GM19324 (cell line): Measurements from ENCODE around the gene ADA.
"Not testable (repeated sequence)": the region's sequence is repeated elsewhere in the genome, so short reads cannot be mapped to it uniquely, and the experiment has no call there.

Experiments
- ATAC-seq: cut with Tn5 transposase; IDR thresholded peaks from one replicate; pipeline ENCODE4 v1.9.1; 2021; ENCODE audit warnings: mild to moderate bottlenecking, moderate library complexity; ENCODE audit not compliant: unreplicated experiment, low FRiP score

ADA gene

DNA sequence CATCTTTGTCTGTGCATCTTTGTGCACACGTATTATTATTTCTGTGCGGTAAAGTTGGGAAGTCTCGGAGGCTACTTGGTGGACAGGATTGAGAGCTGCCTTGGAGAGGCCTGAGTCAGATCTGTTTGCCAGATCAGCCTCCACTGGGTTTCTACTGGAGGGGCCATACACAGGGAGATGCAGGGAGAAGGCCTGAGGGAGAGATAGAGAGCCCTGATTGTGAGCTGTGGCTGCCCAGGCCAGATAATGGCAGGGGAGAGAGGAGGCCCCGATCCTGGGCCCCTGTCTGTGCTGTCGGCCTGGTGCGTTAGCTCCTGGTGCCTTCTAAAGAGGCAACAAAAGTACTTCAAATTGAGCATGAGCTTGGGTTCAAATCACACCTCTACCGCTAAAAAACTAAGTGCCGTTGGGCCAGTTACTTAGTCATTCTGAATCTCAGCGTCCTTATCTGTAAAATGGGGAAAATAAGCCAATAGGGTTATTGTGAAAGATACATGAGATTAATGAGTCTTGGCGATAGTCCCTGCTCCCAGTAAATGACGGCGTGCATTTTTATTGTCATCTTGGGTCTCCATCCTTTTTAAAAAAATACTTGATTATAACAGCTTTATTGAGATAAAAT, 27.6 kb upstream of the ADA start:
- no peak for ATAC-seq

- no peak for ATAC-seq
These were observed 26.7 kb upstream of the ADA start for GRCh38 chr20:44678242-44678641.

DNA sequence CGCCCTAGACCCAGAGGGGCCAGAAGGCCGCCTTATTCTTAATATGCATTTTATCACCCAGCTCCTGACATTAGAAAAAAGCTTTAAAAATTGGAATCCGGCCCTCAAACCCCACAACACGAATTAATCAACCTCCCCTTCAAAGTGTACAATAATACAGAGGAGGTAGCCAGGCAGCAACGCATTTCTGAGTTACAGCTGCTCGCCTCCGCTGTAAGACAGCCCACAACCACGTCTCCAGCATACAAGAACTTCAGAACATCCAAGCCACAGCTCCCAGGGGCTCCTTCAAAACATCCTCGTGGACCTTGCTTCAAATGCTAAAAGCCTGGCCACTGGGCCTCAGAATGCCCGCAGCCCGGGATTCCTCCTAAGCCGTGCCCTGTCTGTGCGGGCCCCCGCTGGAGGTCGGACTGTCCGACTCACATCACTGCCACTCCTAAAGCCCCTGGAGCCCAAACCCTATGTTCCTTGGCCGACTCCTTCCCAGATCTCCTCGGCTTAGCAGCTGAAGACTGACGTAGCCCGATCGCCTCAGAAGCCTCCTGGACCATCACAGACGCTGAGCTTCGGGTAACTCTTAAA, 20.9 kb upstream of the ADA start:
- not testable (repeated sequence) for ATAC-seq

DNA sequence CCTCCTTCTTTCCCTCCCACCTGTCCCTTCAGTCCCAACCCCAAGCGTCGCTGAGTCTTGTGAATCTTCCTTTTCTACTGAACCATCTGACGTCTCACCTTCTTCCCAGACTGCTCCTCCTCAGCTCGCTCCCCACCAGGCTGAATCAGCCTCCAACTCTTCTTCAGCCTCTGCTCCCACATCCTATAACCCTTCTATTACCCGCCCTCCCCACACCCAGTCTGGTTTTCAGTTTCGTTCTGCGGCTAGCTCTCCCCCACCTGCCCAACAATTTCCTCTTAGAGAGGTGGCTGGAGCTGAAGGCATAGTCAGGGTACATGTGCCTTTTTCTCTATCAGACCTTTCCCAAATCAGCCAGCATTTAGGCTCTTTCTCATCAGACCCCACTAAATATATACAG, 20.0 kb upstream of the ADA start:
- ATAC-seq = not testable (repeated sequence)

- not testable (repeated sequence) for ATAC-seq
These were observed 19.4 kb upstream of the ADA start for GRCh38 chr20:44670851-44671250.

DNA sequence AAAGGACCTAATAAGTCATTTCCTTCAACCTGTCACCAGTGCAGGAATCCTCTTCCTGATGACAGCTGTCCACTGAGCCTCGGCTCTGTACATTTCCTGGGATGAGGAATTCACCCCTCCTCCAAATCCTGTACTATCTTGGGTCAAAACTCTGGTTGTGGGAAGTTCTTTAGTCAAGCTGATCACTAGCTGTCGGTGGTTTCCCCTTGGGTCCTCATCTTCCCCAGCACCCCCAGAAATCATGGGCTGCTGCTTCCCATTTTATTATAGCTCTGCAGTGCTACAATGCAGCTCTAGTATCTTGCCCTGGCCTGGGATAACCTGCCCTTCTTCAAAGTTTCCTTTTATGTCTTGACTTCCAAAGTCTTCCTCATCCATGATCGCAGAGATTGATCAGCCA, 14.6 kb upstream of the ADA start:
- no peak for ATAC-seq

DNA sequence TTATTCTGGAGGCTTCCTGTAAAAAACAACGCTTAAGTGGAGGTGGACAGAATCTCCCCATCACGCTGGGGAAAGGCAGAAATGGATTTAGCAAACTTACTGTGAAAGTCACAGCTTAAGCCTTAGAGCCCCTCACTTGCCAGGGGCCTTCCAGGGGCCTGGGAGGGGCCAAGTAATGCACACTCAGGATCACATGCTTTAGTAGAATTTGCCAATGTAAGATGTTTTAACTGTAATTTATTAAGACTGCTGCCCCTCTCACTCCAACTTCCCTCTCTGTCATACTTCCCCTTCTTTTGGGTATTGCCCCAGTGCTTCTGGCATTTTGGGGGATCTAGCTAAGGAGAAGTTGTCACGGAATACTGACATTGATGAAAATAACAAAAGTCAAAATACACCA, 12.6 kb upstream of the ADA start:
- no peak for ATAC-seq

GRCh38 chr20:44662261-44662660, 10.8 kb upstream of the ADA start:
- ATAC-seq = no peak

- no peak for ATAC-seq
These were observed 9.1 kb upstream of the ADA start for GRCh38 chr20:44660581-44660980.

GRCh38 chr20:44659931-44660330, 8.4 kb upstream of the ADA start:
- no peak for ATAC-seq

GRCh38 chr20:44658810-44659209, 7.3 kb upstream of the ADA start:
- ATAC-seq = no peak

DNA sequence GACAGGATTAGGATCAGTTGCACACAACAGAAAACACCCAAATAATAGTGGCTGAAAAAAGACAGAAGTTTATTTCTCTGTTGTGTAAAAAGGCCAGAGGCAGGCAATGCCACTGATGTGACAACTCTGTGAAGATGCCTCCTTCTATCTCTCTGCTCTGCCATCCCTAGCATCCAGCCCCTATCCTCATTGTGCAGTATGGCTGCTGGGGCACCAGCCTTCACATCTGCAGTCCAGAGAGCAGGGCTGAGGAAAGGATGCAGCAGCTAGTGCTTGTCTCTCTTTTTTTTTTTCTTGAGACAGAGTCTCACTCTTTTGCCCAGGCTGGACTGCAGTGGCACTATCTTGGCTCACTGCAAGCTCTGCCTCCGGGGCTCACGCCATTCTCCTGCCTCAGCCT, 6.4 kb upstream of the ADA start:
- no peak for ATAC-seq

GRCh38 chr20:44656448-44656847, 4.9 kb upstream of the ADA start:
- no peak for ATAC-seq

DNA sequence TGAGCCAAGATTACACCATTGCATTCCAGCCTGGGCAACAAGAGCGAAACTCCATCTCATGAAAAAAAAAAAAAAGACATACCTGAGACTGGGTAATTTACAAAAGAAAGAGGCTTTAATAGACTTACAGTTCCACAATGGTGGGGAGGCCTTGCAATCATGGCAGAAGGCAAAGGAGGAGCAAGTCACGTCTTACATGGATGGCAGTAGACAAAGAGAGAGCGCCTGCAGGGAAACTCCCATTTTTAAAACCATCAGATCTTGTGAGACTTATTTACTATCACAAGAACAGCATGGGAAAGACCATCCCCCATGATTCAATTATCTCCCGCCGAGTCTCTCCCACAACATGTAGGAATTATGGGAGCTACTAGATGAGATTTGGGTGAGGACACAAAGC, 2.7 kb upstream of the ADA start:
- ATAC-seq = not testable (repeated sequence)

DNA sequence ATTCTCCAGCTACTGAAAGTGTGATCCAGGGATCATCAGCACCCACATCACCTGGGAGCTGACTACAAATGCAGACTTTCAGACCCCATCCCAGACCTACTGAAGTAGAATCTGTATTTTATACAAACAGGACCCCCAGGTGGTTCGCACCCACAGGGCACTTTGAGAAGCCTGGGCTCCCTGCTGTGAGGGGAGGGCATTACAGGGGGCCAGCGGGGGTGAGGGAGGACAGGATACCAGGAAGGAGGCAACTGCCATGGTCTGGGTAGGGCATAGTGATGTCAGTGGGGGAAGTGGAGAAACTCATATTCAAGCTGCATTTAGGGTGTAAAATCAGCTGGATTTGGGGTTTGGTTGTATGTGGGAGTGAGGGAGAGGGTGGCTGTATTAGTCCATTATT, 2.0 kb upstream of the ADA start:
- ATAC-seq = no peak

DNA sequence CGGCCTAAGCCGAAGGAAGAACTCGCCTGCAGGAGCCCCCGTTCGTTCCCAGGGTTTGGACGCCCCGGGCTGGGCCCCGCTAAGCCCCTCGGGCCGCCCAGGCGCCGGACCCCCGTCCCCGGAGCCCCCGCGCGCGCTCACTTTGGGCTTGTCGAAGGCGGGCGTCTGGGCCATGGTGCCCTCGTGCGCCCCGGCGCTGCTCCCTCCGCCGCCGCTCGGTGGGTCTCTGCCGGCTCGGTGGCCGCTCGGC, 140 bp downstream of the ADA start:
- no peak for ATAC-seq

DNA sequence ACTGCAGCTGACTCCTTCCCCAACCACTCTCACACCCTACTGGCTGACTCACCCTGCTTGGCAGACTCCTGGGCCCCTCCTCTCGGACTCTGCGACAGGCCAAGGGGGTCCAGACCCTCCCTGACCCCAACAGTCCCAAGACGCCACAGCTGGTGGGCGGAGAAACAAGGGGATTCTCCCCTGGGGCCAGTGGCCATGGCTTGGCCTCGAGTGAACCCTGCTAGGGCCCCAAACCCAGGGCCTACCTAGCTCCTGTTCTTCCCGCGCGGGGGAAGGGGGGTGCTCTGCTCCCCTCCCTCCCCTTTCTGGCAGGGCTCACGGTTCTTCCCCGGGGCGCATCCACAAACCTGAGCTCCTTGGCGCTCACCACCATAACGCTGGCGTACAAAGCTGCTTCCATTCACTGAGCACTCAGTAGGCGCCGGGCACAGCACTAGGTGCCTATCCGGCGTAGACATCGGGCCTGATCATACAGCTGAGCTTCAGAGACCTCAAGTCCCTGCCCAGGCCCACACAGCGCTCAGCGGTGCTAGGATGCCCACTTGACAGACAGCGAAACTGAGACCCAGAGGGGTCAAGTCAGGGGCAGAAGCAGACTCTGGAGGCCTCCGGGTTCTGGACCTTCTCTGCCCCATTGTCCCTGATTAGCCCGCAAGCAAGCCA, 597 bp downstream of the ADA start:
- ATAC-seq = no peak

- no peak for ATAC-seq
These were observed 1.5 kb downstream of the ADA start for GRCh38 chr20:44649976-44650375.

DNA sequence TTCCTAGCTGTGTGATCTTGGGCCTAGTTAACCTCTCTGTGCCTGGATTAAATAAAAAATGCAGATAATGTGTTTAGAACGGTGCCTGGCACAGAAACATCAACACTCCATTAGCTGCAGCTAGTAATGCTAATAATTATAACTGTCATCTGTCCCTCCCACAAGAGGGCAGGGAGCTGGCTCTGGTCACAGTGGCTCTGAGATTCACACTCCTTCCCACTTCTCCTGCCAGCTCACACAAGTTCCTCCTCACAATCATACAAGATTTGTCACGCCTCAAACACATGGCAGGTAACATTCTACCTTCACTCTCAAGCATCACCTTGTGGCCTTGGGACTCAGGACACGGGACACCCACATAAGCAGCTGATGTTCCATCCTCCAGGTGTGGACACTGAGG, 2.4 kb downstream of the ADA start:
- ATAC-seq = no peak

DNA sequence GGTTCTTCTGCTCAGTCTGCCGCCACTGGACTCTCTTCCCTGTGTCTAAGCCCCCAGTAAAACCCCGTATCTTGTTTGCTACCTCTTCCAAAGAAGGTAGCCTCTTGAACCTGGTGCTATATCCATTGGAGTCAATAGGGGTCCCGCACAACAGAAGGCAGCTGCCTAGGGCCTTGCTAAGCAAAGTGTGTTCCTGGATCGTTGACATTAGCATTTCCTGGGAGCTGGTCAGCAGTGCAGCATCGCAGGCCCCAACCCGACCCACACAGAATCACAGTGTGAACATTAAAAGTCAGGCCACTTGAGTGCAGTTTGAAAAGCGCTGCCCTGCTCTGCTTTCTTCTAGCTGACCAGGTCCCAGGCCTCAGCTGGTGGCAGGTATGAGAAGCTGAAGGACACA, 2.9 kb downstream of the ADA start:
- ATAC-seq = no peak

GRCh38 chr20:44648068-44648467, 3.4 kb downstream of the ADA start:
- no peak for ATAC-seq

DNA sequence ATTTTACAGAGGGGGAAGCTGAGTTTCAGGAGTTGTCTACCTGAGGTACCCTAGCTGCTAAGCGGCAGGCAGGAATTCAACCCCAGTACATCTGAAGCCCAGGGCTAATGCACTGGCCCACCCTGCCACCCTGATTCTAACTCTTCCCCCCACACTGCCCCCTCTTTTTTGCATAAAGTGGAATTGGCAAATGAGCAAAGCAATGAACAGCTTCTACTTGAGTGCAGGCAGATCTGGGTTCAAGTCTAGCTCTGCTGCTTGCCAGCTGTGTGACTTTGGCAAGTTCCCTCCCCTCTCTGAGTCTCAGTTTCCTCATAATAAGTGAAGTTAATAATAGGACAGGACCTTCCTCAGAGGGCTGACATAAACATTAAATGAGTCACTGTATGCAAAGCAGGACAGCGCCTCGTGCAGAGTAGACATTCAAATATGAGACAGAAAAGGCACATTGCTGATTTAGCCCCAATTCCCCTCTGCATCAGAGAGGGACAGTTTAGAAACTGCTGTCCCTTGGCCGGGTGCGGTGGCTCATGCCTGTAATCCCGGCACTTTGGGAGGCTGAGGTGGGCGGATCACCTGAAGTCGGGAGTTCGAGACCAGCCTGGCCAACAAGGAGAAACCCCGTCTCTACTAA, 4.7 kb downstream of the ADA start:
- ATAC-seq = peak; percentile 37
